IMR-90 (cell line): Measurements from ENCODE around the gene PPP3CA. TPM values are rescaled to one million over a fixed set of nuclear protein-coding genes. Genes with fewer than 3 reads are reported as not detected.

Experiments used
- ATAC-seq: fragments of 200-7000 bp; cut with Tn5 transposase; 2 replicates; pipeline ENCODE4 v1.9.1; 2020; ENCODE audit warnings: low read depth, mild to moderate bottlenecking, moderate library complexity
- BruUV-seq: library from RNA; stranded (reverse); fragments of 400-500 nt; replicated peaks from 2 replicates; lab custom pipeline; 2021; lab: Mats Ljungman, UMichigan
- CTCF ChIA-PET: fragments of 300-600 bp; formaldehyde crosslinking; extraction: SDS; loops from one replicate; lab custom pipeline; 2021; ENCODE audit warnings: antibody characterized with exemption; lab: Yijun Ruan, JAX
- POLR2A ChIA-PET: fragments of 300-600 bp; sonication (Branson Sonifier 250); formaldehyde crosslinking; loops from one replicate; lab custom pipeline; 2022; ENCODE audit warnings: antibody characterized with exemption; ENCODE audit not compliant: unreplicated experiment; lab: Charles Lee
- DNase-seq: peaks from one replicate; pipeline ENCODE4 v3.0.0; 2013
- H2AFZ ChIP-seq: replicated peaks from 2 replicates; pipeline ENCODE3; 2013; ENCODE audit warnings: low read length, mild to moderate bottlenecking; ENCODE audit not compliant: poor library complexity
- H2AK5ac ChIP-seq: 2 replicates; pipeline ENCODE4 v1.6.1; 2013; ENCODE audit warnings: low read depth, low read length, inconsistent platforms
- H2AK9ac ChIP-seq: replicated peaks from 2 replicates; pipeline ENCODE3; 2013; ENCODE audit warnings: mild to moderate bottlenecking, low read depth, low read length, moderate library complexity; ENCODE audit not compliant: poor library complexity
- H2BK120ac ChIP-seq: 2 replicates; pipeline ENCODE4 v1.6.1; 2013; ENCODE audit warnings: low read depth, low read length, inconsistent platforms
- H2BK15ac ChIP-seq: 3 replicates; pipeline ENCODE4 v1.6.1; 2013; ENCODE audit warnings: low read depth, low read length, inconsistent platforms
- H2BK20ac ChIP-seq: 2 replicates; pipeline ENCODE4 v1.6.1; 2013; ENCODE audit warnings: low read depth, mild to moderate bottlenecking, inconsistent platforms, low read length, moderate library complexity
- H2BK5ac ChIP-seq: 2 replicates; pipeline ENCODE4 v1.6.1; 2013; ENCODE audit warnings: mild to moderate bottlenecking, low read depth, low read length, inconsistent platforms; ENCODE audit not compliant: poor library complexity, severe bottlenecking
- H3K14ac ChIP-seq: replicated peaks from 2 replicates; pipeline ENCODE4 v1.6.1; 2013; ENCODE audit warnings: low read depth, low read length, inconsistent platforms
- H3K18ac ChIP-seq: 2 replicates; pipeline ENCODE4 v1.6.1; 2013; ENCODE audit warnings: low read depth, low read length, control low read depth
- H3K23ac ChIP-seq: 2 replicates; pipeline ENCODE4 v1.6.1; 2013; ENCODE audit warnings: low read depth, low read length, inconsistent platforms
- H3K27ac ChIP-seq: 2 replicates; pipeline ENCODE4 v1.5.1; 2013; ENCODE audit warnings: mild to moderate bottlenecking, control low read depth, low read length; ENCODE audit not compliant: insufficient read depth
- H3K27me3 ChIP-seq: 2 replicates; pipeline ENCODE4 v1.6.1; 2013; ENCODE audit warnings: low read length; ENCODE audit not compliant: control insufficient read depth, insufficient read depth
- H3K36me3 ChIP-seq: 2 replicates; pipeline ENCODE4 v1.6.1; 2013; ENCODE audit warnings: low read length, mixed read lengths; ENCODE audit not compliant: control insufficient read depth, insufficient read depth
- H3K4ac ChIP-seq: 2 replicates; pipeline ENCODE4 v1.6.1; 2013; ENCODE audit warnings: low read depth, low read length, inconsistent platforms
- H3K4me1 ChIP-seq: 2 replicates; pipeline ENCODE4 v1.6.1; 2013; ENCODE audit warnings: low read length, mixed read lengths; ENCODE audit not compliant: control insufficient read depth, insufficient read depth
- H3K4me2 ChIP-seq: 2 replicates; pipeline ENCODE4 v1.6.1; 2013; ENCODE audit warnings: low read depth, mild to moderate bottlenecking, control low read depth, low read length, moderate library complexity
- H3K4me3 ChIP-seq: 2 replicates; pipeline ENCODE4 v1.5.1; 2013; ENCODE audit warnings: low read depth, mild to moderate bottlenecking, control low read depth, low read length, moderate library complexity; ENCODE audit not compliant: insufficient read depth
- H3K56ac ChIP-seq: 2 replicates; pipeline ENCODE4 v1.6.1; 2013; ENCODE audit warnings: low read length, inconsistent platforms; ENCODE audit not compliant: insufficient read depth; ENCODE audit errors: extremely low read depth
- H3K79me1 ChIP-seq, 2 experiments: 2 replicates each; pipeline ENCODE4 v1.6.1; 2013; ENCODE audit warnings: low read length in 2 of 2, inconsistent platforms in 1 of 2, low read depth in 1 of 2
- H3K9ac ChIP-seq: 2 replicates; pipeline ENCODE4 v1.6.1; 2013; ENCODE audit warnings: low read depth, low read length, control low read depth
- H3K9me1 ChIP-seq: 2 replicates; pipeline ENCODE4 v1.6.1; 2013; ENCODE audit warnings: low read length, inconsistent platforms; ENCODE audit not compliant: insufficient read depth
- H3K9me3 ChIP-seq: 2 replicates; pipeline ENCODE4 v1.6.1; 2013; ENCODE audit warnings: low read length; ENCODE audit not compliant: control insufficient read depth, insufficient read depth
- H4K20me1 ChIP-seq: 2 replicates; pipeline ENCODE4 v1.6.1; 2013; ENCODE audit warnings: low read length, inconsistent platforms; ENCODE audit not compliant: insufficient read depth
- H4K5ac ChIP-seq: 2 replicates; pipeline ENCODE4 v1.6.1; 2013; ENCODE audit warnings: mild to moderate bottlenecking, low read depth, low read length, control low read depth
- H4K8ac ChIP-seq, 2 experiments: 2 replicates each; pipeline ENCODE4 v1.6.1; 2013; ENCODE audit warnings: low read depth in 2 of 2, low read length in 2 of 2, control low read depth in 1 of 2, inconsistent platforms in 1 of 2
- H4K91ac ChIP-seq: 2 replicates; pipeline ENCODE4 v1.6.1; 2013; ENCODE audit warnings: low read depth, low read length, inconsistent platforms; ENCODE audit not compliant: insufficient read depth
- MAFK ChIP-seq: IDR thresholded peaks from 2 replicates; pipeline ENCODE4 v1.6.1; 2012; ENCODE audit warnings: low read depth, low read length, improper control_type of control experiment
- POLR2A ChIP-seq: IDR thresholded peaks from 2 replicates; pipeline ENCODE4 v1.6.1; 2012; ENCODE audit warnings: mild to moderate bottlenecking, low read depth, low read length
- RAD21 ChIP-seq: IDR thresholded peaks from 2 replicates; pipeline ENCODE4 v1.6.1; 2012; ENCODE audit warnings: low read length, improper control_type of control experiment
- RCOR1 ChIP-seq: IDR thresholded peaks from 2 replicates; pipeline ENCODE4 v1.6.1; 2012; ENCODE audit warnings: mild to moderate bottlenecking, low read length, improper control_type of control experiment; ENCODE audit not compliant: insufficient replicate concordance
- dilution Hi-C: fragments of 300-500 bp; cut with HindIII; formaldehyde crosslinking; loops from one replicate; pipeline ENCODE4 v1.14.3; 2018; ENCODE audit warnings: low sequenced_read_pairs; ENCODE audit not compliant: unreplicated experiment
- in situ Hi-C: fragments of 300-500 bp; cut with MboI; formaldehyde crosslinking; loops from 3 replicates; pipeline ENCODE4 v1.14.3; 2019; ENCODE audit warnings: low sequenced_read_pairs, inconsistent platforms, mixed read lengths
- intact Hi-C: fragments of 100-400 bp; cut with micrococcal nuclease; formaldehyde crosslinking; loops from 2 replicates; pipeline ENCODE4 v1.10.0; 2022
- microRNA-seq, 2 experiments: library from miRNA; stranded (forward) in 1 of 2; unstranded in 1 of 2; fragments of 10-50 nt in 1 of 2; fragments of <30 nt in 1 of 2; gene quantifications in 1 of 2; microRNA quantifications in 1 of 2; one replicate each; pipeline versions ENCODE3 to v1.1.0; 2013 to 2020; ENCODE audit not compliant: insufficient read depth in 1 of 2, insufficient read length in 1 of 2, unreplicated experiment in 1 of 2
- polyA plus RNA-seq, 3 experiments: library from polyadenylated mRNA; depleted of rRNA; stranded (reverse); fragments of >200 nt; gene quantifications; 2 replicates each; pipeline ENCODE4 v1.2.3, GENCODE V29; 2012; ENCODE audit warnings: low replicate concordance in 1 of 3
- small RNA-seq, 5 experiments: library from RNA; depleted of rRNA; stranded (forward); fragments of <200 nt; gene quantifications; one replicate each; pipeline ENCODE3, GENCODE V24; 2012
- total RNA-seq: library from RNA; depleted of rRNA; stranded (reverse); fragments of >200 nt; gene quantifications from 2 replicates; pipeline ENCODE4 v1.2.3, GENCODE V29; 2012

Gene PPP3CA
- total and polyA plus RNA-seq, 2 of the 4 experiments (the other 2 are of a cell fraction) = 14.5 to 48.6 TPM

GRCh38 chr4:100977274-100977673, 370.1 kb downstream of the PPP3CA start:
- Histone ChIP-seq H3K79me1 (no peaks in the 10 kb centered on the region), H4K8ac (no peak overlapping the region), H4K5ac (no peak overlapping the region), H3K27me3 (peaks cover 2% of the 10 kb centered on the region; the same call in 1 of the 2 replicates), H3K14ac (no peak overlapping the region), H3K36me3 (no peaks in the 10 kb centered on the region), H2AK5ac (no peak overlapping the region), H2BK120ac (no peak overlapping the region), H3K9me3 (no peaks in the 10 kb centered on the region), H3K9me1 (no peaks in the 10 kb centered on the region), H2BK5ac (no peak overlapping the region), H4K20me1 (no peaks in the 10 kb centered on the region), H3K18ac (no peak overlapping the region), H2AK9ac (no peak overlapping the region), H4K91ac (no peak overlapping the region), H3K23ac (no peak overlapping the region), H2BK20ac (no peak overlapping the region), H3K4me2 (no peak overlapping the region), H3K27ac (no peak overlapping the region), H3K9ac (no peak overlapping the region), H3K4me3 (no peak overlapping the region), H3K4me1 (no peaks in the 10 kb centered on the region), H2BK15ac (no peak overlapping the region), H2AFZ (no peak overlapping the region), H3K56ac (no peak overlapping the region), H3K4ac (no peak overlapping the region)
- ATAC-seq (no peak), DNase-seq (no peak)
- dilution Hi-C loops = no loop called here
- in situ Hi-C loops = no loop called here
- intact Hi-C loops = no loop called here
- no TSS peak for BruUV-seq
- POLR2A ChIA-PET = interaction anchor here (0.5 kb wide), 1 partner anchor 698 kb away, joined by 6 read pairs; no protein-coding TSS in a partner anchor
- TF ChIP-seq RAD21 (no peak), RCOR1 (no peak), MAFK (no peak), POLR2A (no peak)
- CTCF ChIA-PET = interaction anchor here (0.7 kb wide), 2 partner anchors 9 to 17 kb away, joined by 3 read pairs; no protein-coding TSS in a partner anchor

Small RNA genes lying within 50 kb of the gene (microRNA-seq; reads per million reads assigned to microRNA genes)
- gene MIR1255A (3.7 to 69.2 reads per million in 2 experiments), gene MIR8066 (0 reads per million in 2 experiments)

Small RNA genes lying within 50 kb of the gene (small RNA-seq; reads per million reads assigned to genes)
- 0.21 to 4.1 (median 2.0) reads per million in 5 experiments for gene MIR1255A
- 0 reads per million in 5 experiments for gene MIR8066
